CD1c-positive myeloid dendritic cell (primary cell): ENCODE measurements around the gene TLR4.

ENCODE experiments used
- DNase-seq: peaks from one replicate; pipeline ENCODE4 v3.0.0-alpha.2; 2016; ENCODE audit errors: extremely low spot score

Gene TLR4

GRCh38 chr9:117704024-117704575 is at the start of gene TLR4:
Gene TLR4 (plus strand): TSS chr9:117704403. CDS start chr9:117704473, 70 bp downstream.
- DNase-seq = peak; percentile 96

- no peak for DNase-seq
Observed at GRCh38 chr9:117656002-117656401, 48.2 kb upstream of the TLR4 start.

GRCh38 chr9:117662651-117663050 is 41.6 kb upstream of the TLR4 start:
- no peak for DNase-seq

- no peak for DNase-seq
Observed at GRCh38 chr9:117664419-117664818, 39.8 kb upstream of the TLR4 start.

- no peak for DNase-seq
Observed at GRCh38 chr9:117665601-117666385, 38.4 kb upstream of the TLR4 start.

- no peak for DNase-seq
Observed at GRCh38 chr9:117671468-117671867, 32.7 kb upstream of the TLR4 start.

- DNase-seq = no peak
Observed at GRCh38 chr9:117672369-117672768, 31.8 kb upstream of the TLR4 start.

- DNase-seq = peak; percentile 3
Observed at GRCh38 chr9:117677572-117677971, 26.6 kb upstream of the TLR4 start.

- DNase-seq = no peak
Observed at GRCh38 chr9:117678871-117679270, 25.3 kb upstream of the TLR4 start.

GRCh38 chr9:117679416-117679815 is 24.8 kb upstream of the TLR4 start:
- DNase-seq = no peak

GRCh38 chr9:117681888-117682287 is 22.3 kb upstream of the TLR4 start:
- no peak for DNase-seq

GRCh38 chr9:117682955-117683710 is 21.1 kb upstream of the TLR4 start:
- DNase-seq = no peak

GRCh38 chr9:117687532-117687931 is 16.7 kb upstream of the TLR4 start:
- no peak for DNase-seq

GRCh38 chr9:117691367-117691766 is 12.8 kb upstream of the TLR4 start:
- no peak for DNase-seq

- DNase-seq = no peak
Observed at GRCh38 chr9:117696154-117696553, 8.0 kb upstream of the TLR4 start.

GRCh38 chr9:117697046-117697445 is 7.2 kb upstream of the TLR4 start:
- DNase-seq = no peak

- peak; percentile 48 for DNase-seq
Observed at GRCh38 chr9:117703537-117703936, 666 bp upstream of the TLR4 start.

- DNase-seq = no peak
Observed at GRCh38 chr9:117704597-117704996, 394 bp downstream of the TLR4 start.

GRCh38 chr9:117705386-117705785 is 1.2 kb downstream of the TLR4 start:
- DNase-seq = no peak

- DNase-seq = peak; percentile 36
Observed at GRCh38 chr9:117706421-117707116, 2.4 kb downstream of the TLR4 start.

GRCh38 chr9:117707561-117707960 is 3.4 kb downstream of the TLR4 start:
- DNase-seq = no peak

GRCh38 chr9:117709936-117710335 is 5.7 kb downstream of the TLR4 start:
- DNase-seq = no peak
